Measurements from ENCODE around the gene RAPGEF2. TPM values are rescaled to one million over a fixed set of nuclear protein-coding genes. Genes with fewer than 3 reads are reported as not detected.

The RAPGEF2 gene
- polyA plus RNA-seq, 1 experiment = 19.6 TPM

GRCh38 chr4:159366966-159367780, 264.3 kb downstream of the RAPGEF2 start:
- Histone ChIP-seq H3K36me3 (ENCODE audit: control insufficient read depth, insufficient read depth, low read length) (no peaks in the 10 kb centered on the region), H3K27me3 (ENCODE audit: control insufficient read depth, insufficient read depth, low read length) (no peaks in the 10 kb centered on the region), H3K4me3 (ENCODE audit: low read depth, low read length) (no peak overlapping the region)
- DNase-seq (ENCODE audit: low read depth) = no peak
- CTCF ChIA-PET = interaction anchor here (0.7 to 1.3 kb wide), 2 partner anchors 16 to 24 kb away, joined by 3 to 5 read pairs; no protein-coding TSS in a partner anchor
- POLR2A ChIA-PET = no interaction called here
- no peak for TF ChIP-seq CTCF (IDR thresholded peaks at IDR 0.05; ENCODE audit: insufficient read depth, low read depth, low read length)

DNA sequence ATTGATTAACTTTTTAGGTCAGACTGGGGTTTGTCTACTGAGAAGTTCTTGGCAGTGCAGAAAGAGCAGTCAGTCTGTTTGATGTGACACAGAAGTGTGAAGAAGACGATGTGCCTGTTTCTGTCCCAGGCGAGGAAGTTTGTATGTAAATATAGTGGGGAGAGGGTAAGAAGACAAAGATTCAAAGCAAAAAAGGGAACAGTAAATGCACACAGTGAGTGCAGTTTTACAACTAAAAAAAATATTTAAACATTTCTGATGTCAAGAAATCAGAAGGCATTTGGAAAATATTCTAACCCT, 264.9 kb downstream of the RAPGEF2 start:
- TF ChIP-seq CTCF (IDR thresholded peaks at IDR 0.05; ENCODE audit: insufficient read depth, low read depth, low read length) = no peak
- no peak for DNase-seq (ENCODE audit: low read depth)
- CTCF ChIA-PET = interaction anchor here (1.3 kb wide), 1 partner anchor 16 kb away, joined by 5 read pairs; no protein-coding TSS in a partner anchor
- POLR2A ChIA-PET = no interaction called here
- no peaks in the 10 kb centered on the region for H3K36me3 ChIP-seq (ENCODE audit: control insufficient read depth, insufficient read depth, low read length)
- H3K4me3 ChIP-seq (ENCODE audit: low read depth, low read length) = no peak overlapping the region
- H3K27me3 ChIP-seq (ENCODE audit: control insufficient read depth, insufficient read depth, low read length) = no peaks in the 10 kb centered on the region

GRCh38 chr4:159368320-159368719, 265.4 kb downstream of the RAPGEF2 start:
- Histone ChIP-seq H3K4me3 (ENCODE audit: low read depth, low read length) (no peak overlapping the region), H3K27me3 (ENCODE audit: control insufficient read depth, insufficient read depth, low read length) (no peaks in the 10 kb centered on the region), H3K36me3 (ENCODE audit: control insufficient read depth, insufficient read depth, low read length) (no peaks in the 10 kb centered on the region)
- CTCF ChIA-PET = interaction anchor here (1.3 kb wide), 1 partner anchor 15 kb away, joined by 5 read pairs; no protein-coding TSS in a partner anchor
- POLR2A ChIA-PET = no interaction called here
- no peak for TF ChIP-seq CTCF (IDR thresholded peaks at IDR 0.05; ENCODE audit: insufficient read depth, low read depth, low read length)
- no peak for DNase-seq (ENCODE audit: low read depth)

DNA sequence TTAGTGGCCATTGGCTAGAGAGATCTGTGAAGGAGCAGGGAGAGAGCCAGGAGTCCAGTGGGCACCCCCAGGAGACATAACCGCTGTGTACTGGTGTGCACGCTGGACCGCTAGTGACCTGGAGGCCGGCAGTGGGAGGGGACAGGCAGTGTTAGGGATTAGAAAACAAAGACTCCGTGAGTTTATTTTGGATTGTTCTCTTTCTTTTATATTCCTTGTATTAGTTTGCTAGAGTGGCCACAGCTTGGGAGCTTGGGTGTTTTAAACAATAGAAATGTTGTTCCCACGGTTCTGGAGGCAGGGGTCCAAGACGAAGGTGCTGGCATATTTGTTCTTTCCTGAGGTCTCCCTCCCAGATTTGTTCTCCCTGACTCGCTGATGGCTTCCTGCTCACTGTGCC, 266.4 kb downstream of the RAPGEF2 start:
- no peaks in the 10 kb centered on the region for H3K27me3 ChIP-seq (ENCODE audit: control insufficient read depth, insufficient read depth, low read length)
- no peak overlapping the region for H3K4me3 ChIP-seq (ENCODE audit: low read depth, low read length)
- no peak for DNase-seq (ENCODE audit: low read depth)
- ChIA-PET POLR2A (no interaction called here), CTCF (no interaction called here)
- H3K36me3 ChIP-seq (ENCODE audit: control insufficient read depth, insufficient read depth, low read length) = no peaks in the 10 kb centered on the region
- TF ChIP-seq CTCF (IDR thresholded peaks at IDR 0.05; ENCODE audit: insufficient read depth, low read depth, low read length) = no peak

- CTCF ChIA-PET = no interaction called here
Measured at GRCh38 chr4:159370286-159370685, 267.4 kb downstream of the RAPGEF2 start.

More at GRCh38 chr4:159370286-159370685, 267.4 kb downstream of the RAPGEF2 start:
- no peak for TF ChIP-seq CTCF (IDR thresholded peaks at IDR 0.05; ENCODE audit: insufficient read depth, low read depth, low read length)
- no peak for DNase-seq (ENCODE audit: low read depth)
- H3K27me3 ChIP-seq (ENCODE audit: control insufficient read depth, insufficient read depth, low read length) = no peaks in the 10 kb centered on the region
- H3K36me3 ChIP-seq (ENCODE audit: control insufficient read depth, insufficient read depth, low read length) = no peaks in the 10 kb centered on the region
- H3K4me3 ChIP-seq (ENCODE audit: low read depth, low read length) = no peak overlapping the region
- POLR2A ChIA-PET = no interaction called here
